CD4-positive, alpha-beta T cell treated with Interleukin-10 for 1 hour (primary cell): ENCODE results near the gene PIGB.
"Not testable (repeated sequence)": the region's sequence is repeated elsewhere in the genome, so short reads cannot be mapped to it uniquely, and the experiment has no call there.

Source experiments
- DNase-seq: peaks from one replicate; pipeline ENCODE4 v3.0.0-alpha.2; 2020

Gene PIGB

DNA sequence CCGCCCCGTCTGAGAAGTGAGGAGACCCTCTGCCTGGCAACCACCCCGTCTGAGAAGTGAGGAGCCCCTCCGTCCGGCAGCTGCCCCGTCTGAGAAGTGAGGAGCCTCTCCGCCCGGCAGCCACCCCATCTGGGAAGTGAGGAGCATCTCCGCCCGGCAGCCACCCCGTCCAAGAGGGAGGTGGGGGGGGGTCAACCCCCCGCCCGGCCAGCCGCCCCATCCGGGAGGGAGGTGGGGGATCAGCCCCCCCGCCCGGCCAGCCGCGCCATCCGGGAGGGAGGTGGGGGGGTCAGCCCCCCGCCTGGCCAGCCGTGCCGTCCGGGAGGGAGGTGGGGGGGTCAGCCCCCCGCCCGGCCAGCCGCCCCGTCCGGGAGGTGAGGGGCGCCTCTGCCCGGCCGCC lies 16.2 kb upstream of the PIGB start:
- not testable (repeated sequence) for DNase-seq

DNA sequence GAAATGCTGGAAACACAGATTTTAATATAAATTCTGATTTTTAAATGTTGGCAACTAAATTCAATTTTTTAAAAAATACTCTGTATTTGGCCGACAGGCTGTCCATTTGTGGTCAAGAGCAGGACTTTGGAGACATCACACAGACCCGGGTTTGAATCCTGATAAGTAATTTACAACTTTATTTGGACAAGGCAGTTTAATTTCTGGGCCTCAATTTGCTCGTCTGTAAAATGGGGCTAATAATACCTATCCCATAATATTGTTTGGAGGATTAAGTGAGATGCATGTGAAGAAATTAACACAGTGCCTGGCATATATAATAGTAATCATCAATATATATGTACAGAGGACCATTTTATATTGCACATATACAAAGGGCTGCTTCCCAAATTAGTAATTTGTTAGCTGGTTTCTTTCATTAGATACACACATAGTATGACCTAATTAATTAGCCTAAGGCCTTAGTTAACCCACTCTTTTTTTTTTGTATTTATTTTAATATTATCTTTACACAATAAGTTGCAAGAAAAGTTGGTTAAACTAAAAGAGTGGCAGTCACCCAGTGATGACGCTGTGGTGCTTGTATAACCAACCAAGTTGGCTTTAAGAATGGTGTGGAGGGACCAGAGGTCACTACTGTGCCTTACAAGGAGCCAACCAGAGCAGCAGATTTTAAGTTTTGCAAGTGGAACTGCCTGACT lies 665 bp downstream of the PIGB start:
- peak; percentile 12 for DNase-seq

DNA sequence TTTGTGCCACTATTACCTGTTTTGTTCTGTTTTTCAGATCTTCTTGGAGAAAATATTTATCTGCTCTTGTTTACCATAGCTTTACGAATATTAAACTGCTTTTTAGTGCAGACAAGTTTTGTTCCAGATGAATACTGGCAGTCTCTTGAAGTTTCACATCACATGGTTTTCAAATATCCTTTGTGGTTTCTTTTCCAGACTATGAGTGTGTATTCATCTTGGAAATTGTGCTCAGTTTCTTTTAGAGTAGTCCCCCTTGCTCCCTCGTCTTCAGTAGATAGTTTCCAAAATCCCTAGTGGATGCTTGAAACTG lies 1.2 kb downstream of the PIGB start:
- DNase-seq: no peak

DNA sequence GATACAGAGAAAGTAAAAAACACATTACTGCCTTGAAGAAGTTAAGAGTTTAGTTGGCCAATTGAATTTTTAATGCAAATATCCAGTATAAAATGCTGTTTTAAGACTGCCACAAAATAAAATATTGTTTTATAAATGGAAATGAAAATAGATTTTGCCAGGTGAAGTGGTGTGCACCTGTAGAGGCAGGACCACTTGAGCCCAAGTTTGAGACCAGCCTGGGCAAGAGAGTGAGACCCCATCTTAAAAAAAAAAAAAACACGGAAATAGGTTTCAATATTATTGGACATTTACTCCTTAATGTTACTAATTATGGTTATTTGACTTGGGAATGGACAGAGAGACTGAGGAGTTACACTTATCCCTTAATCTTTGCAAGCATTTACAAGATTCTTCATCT lies 1.9 kb downstream of the PIGB start:
- no peak for DNase-seq

DNA sequence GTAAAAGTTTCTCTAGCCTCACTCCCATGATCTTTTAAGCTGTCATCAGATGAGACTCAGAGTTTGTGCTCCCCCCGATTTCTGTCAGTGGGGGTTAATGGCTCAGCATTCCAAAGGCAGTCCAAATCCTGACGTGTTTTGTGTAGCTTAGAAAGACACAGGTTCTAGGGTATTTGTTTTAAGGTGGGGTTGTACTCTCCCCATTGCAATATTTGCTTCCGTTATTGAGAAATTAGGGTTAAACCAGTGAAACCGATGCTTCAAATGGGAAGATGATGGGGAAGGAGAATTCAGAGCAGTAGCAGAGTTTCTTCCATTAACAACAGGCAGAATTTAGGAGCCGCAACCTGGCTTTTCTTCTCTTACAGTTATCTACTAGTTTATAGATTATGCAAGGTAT lies 3.4 kb downstream of the PIGB start:
- DNase-seq: no peak

DNA sequence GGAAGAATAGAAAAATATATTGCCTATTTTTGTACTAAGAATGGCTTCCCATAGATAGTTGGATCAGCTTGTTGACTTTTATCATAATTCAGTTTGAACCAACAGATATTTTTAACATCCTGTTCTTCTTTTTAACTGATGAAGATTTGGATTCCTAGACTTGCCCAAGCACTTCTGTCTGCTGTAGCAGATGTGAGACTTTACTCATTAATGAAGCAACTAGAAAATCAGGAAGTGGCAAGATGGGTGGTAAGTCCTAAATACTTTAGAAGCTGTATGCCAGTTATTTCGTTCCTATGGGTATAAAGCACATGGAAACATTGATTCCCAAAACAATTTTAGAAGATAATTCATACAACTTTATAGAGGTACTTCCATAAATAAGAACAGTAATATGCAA lies 8.4 kb downstream of the PIGB start:
- DNase-seq: no peak

DNA sequence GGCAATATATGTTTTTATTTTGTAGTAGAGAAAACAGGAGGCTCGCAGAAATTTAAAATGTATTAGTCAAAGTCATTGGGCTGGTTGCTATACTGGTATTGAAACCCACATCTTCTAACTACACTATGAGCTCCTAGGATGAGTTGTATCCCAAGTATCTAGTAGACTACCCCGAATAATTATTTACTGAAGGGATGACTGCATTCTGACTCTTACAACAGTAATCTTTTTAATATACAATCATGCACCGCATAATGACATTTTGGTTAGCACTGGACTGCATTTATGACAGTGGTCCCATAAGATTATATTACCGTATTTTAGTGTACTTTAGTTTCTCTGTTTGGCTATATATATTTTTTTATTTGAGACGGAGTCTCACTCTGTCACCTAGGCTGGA lies 15.3 kb downstream of the PIGB start:
- no peak for DNase-seq

DNA sequence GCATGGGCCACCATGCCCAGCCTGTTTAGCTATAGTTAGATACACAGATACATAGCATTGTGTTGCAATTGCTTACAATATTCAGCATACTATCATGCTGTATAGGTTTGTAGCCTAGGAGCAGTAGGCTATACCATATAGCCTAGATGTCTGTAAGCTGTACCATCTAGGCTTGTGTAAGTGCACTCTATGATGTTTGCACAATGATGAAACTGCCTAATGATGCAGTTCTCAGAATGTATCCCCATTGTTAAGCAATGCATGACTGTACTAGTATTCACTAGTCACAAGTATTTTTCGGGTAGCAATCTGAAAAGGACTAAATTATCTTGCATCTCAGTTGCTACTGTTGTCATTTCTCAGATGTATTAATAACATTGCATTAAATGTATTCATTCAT lies 16.0 kb downstream of the PIGB start:
- DNase-seq: no peak

DNA sequence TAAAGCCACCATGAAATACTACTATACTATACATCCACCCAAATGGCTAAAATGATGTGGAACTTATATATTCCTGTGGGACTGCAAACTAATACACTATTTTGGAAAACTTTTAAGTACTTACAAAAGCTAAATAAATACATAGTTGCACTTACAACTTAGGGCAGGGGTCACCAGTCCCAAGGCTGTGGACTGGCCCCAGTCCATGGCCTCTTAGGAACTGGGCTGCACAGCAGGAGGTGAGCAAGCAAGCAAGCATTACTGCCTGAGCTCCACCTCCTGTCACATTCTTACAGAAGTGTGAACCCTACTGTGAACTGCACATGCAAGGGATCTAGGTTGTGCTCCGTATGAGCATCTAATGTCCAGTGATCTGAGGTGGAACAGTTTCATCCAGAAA lies 18.1 kb downstream of the PIGB start:
- no peak for DNase-seq

DNA sequence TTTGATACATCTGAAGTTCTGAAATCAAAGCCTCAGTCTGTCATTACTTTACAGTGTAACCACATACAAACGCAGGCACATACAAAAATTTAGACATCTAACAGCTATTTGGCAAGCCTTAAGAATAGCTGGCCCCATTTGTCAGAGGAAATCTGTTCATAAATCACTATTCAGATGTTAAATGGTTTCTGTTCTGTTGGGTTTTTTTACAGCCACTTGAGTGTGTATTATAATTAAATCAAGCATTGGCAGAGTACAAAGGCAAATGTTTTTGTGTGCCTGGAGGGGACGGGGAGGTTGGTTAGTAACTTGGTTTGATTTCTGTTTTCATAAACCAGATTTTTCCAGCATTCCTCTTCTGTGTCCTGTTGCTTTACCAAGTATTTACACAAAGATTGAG lies 24.1 kb downstream of the PIGB start:
- DNase-seq: no peak

DNA sequence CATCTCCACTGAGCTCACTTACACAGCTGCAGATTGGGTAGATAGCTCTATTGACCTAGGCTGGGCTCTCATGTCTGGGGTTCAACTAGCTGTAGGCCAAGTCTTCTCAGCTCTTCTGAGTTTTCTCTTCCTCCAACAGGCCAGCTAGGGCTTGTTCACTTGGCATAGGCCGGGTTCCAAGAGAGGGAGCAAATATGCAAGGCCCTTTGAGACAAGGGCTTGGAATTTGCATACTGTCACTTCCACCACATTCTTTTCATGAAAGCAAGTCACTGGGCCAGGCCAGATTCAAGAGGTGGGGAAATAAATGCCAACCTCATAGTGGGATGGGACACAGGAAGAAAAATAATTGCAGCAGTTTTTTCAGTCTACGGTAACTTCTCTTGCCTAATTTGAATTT lies 25.2 kb downstream of the PIGB start:
- no peak for DNase-seq

DNA sequence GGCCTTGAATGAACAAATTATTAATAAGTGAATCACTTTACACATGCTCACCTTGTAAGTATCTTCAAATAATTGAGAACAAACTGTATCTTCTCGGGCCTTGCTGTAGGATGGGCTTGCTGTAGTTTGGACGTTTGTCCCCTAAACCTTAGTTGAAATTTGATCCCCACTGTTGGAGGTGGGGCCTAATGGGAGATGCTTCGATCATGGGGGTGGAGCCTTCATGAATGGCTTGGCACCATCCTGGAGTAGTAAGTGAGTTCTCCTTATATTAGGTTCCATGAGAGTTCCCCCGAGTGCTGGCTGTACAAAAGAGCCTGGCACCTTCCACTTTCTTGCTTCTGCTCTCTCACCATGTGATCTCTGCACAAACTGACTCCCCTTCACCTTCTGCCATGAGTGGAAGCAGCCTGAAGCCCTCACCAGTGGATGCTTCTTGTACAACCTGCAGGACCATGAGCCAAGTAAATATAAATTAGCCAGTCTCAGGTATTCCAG lies 29.3 kb downstream of the PIGB start:
- no peak for DNase-seq

DNA sequence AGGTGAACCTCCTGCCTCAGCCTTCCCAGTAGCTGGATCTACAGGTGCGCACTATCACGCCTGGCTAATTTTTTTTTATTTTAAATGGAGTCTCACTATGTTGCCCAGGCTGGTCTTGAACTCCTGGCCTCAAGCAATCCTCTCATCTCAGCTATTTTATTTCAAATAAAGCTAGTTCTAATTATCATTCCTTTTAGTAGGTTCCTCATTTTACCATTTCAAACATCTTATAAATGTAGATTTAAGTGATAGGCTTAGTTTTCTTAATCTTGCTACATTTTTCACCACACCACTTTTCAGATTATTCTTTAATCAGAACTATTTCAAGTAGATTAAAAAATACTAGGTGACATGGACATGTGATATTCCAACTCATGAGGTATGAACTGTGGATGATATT lies 30.3 kb downstream of the PIGB start:
- DNase-seq: no peak

DNA sequence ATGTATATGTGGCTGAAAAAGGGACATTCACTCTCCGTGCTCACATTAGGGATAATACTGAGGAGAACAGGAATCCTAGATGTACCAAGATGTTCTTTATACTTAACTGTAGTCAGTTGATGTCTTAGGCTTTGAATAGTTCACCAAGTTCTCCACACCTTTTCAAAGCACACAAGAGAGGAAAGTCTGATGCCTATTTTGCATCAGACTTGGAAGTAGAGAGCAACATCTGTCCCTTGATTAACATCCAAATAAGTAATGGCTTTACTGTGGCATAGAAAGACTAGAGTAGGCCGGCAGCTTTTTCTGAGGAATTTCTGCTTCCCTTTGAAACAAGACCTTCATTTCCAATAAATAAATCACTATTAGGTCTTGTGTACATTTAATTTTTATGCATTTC lies 34.0 kb downstream of the PIGB start:
- no peak for DNase-seq

DNA sequence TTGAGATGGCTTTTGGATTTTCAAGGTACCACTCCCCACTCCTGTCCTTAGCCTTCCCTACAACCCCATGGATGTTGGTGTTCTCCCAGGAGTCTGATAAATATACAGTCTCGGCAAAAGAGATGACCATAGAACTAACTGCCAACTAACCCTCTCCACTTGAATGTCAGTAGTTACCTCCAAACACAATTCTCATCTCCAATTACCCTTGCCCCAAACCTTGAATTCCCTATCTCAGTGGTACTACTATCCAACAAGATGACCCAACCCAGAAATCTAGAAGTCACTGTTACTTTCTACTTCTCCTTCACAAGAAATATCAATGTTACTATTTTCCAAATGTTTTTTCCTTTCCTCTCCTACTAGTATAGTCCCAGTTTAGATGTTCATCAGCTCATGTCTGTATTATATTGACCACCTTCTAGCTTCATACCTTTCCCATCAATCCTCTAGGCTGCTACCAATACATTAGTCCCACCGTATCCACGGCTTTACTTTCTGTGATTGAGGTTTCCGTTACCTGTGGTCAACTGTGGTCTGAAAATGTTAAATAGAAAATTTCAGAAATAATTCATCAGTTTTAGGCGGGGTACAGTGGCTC lies 38.1 kb downstream of the PIGB start:
- DNase-seq: no peak

DNA sequence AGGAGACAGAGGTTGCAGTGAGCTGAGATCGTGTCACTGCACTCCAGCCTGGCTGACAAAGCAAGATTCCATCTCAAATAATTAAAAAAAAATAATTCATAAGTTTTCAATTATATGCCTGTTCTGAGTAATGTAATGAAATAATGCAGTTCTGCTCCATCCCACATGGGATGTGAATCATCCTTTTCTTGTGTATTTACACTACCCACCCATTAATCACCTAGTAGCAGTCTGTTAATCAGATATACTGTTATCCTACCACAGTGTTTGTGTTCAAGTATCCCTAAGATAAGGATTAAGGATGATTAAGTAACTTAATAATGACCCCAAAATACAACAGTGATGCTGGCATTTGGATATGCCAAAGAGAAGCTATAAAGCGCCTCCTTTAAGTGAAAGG lies 38.8 kb downstream of the PIGB start:
- DNase-seq: no peak

DNA sequence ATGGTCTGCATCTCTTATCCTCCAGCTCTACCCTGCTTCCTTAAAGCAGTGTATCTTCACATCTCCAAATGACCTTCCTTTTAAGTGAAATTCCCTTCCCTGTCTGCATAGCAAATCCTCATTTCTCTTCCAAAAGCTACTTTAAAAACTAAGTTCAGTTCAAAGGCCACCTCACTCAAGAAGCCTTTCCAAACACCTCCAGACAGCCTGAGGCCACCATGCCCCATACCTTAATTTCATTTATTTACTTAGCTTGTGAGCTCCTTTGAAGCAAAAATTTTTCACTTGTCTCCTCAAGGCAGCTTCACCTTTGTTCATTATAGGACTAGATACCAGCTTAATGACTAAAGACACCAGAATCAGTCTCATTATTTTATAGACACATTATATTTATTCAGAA lies 39.4 kb downstream of the PIGB start:
- no peak for DNase-seq

DNA sequence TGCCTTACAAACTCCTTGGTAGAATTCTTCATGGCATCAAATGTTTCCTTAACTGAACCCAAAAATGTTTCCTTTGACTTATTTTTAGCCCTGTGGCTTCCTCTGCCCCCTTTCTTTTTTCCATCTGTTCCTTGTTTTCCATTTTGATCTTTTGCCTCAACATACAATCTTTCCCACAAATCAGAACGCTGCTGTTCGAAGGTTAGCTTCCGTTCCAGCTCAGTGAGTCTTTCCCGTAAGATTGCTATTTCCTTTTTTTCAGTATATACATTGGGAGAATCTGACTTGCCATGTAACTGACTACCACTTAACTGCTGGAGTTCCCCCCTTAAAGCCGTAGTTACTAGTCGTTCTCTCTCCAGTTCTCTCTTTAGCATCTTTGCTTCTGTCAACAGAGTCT lies 41.2 kb downstream of the PIGB start:
- DNase-seq: no peak

DNA sequence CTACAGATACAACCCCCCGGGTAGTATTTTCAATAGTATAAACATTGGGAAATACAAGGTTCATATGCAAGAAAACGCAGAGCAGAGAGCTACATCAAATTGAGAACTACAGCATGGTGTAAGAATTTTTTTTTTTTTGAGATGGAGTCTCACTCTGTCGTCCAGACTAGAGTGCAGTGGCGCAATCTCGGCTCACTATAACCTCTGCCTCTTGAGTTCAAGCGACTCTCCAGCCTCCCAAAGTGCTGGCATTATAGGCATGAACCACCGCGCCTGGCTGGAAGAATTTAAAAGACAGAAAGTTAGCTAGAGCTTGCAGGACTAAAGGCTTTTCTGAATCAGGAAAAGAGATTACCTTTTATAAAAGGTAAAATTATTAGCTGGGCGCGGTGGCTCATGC lies 42.0 kb downstream of the PIGB start:
- DNase-seq: no peak

DNA sequence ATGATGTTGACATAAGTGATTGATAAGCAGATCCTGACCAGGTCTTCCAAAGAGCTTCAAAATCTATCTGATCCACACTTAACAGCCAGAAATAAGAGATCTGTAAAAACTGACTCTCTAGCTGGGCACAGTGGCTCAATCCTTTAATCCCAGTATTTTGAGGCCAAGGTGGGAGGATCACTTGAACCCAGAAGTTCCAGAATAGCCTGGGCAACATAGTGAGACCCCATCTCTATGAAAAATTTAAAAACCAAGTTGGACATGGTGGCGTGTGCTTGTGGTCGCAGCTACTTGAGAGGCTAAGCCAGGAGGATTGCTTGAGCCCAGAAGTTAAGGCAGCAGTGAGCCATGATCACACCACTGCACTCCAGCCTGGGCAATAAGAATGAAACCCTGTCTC lies 43.6 kb downstream of the PIGB start:
- no peak for DNase-seq

DNA sequence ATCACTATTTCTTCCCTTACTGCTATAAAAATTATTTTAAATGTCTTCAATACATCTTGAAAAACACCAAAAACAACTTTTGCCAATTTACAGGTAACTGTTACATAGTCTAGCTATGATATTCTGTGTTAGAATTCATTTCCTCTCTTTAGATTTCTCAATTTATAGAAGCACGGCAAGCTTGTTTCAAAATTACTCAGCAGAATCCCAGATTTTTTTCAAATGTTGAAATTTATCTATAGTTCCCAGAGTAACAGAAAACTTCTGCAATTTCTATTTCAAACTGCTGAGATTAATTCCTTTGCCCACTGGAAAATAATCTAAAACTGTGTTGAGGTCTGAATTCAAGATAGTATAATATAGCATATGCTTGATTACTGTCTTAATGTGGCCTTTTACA lies 48.0 kb downstream of the PIGB start:
- DNase-seq: no peak

DNA sequence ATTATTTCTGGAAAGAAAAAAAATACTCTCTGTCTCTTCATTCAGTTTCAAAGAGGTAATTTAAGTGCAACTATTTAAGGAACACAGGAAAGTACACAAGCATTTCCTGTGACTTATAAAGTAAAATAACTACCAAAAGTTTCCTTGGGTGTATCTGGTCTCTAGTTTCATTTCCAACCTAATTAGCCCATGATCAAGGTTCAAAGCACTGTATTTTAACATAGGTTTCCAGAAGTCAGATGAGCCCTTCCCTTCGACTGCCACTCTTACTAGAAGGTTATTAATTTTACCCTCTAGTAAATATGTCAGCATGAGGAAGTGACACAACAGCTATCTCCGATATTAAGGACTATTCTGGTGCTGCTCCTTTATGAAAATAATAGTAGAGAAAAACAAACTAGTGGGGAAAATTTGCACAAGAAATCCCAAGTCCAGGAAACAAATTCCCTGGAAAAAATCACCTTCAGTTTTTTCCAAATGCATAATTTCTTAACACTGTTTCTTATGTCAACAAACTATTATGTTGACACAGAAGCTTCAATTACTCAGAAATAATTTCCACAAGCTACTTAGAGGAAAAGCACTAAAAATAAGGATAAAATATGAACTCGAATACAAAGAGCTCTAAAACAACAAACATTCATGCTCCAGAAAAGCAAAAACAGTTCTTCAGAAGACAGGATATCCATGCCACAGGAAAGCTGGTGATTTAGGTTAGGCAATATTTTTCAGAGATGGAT lies 53.8 kb downstream of the PIGB start:
- DNase-seq: no peak

DNA sequence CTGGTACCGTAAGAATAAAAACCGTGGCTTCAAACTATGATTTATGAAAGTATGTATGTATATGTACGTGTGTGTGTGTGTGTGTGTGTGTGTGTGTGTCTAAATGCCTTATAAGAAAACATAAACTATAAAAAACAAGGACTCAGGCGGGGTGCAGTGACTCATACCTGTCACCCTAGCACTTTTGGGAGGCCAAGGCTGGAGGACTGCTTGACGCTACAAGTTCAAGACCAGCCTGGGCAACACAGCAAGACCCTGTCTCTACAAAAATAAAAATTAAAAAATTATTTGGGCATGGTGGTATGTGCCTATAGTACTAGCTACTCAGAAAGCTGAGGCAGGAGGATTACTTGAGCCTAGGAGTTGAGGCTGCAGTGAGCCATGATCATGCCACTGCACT lies 60.1 kb downstream of the PIGB start:
- no peak for DNase-seq

DNA sequence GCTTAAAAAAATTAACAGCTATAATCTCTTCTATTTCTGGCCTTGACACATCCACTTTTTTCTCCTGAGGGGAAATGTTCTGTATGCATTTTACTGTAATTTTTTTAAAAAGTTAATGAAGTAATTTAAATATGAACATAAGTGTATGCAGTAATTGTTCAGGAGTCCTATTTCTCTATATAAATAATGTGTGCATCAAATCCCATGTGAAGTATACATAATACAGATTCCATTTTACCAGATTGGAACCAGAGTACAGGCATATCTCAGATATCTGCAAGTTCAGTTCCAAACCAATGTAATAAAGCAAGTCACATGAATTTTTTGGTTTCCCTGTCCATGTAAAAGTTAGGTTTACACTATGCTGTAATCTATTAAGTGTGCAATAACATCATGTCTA lies 62.6 kb downstream of the PIGB start:
- no peak for DNase-seq

DNA sequence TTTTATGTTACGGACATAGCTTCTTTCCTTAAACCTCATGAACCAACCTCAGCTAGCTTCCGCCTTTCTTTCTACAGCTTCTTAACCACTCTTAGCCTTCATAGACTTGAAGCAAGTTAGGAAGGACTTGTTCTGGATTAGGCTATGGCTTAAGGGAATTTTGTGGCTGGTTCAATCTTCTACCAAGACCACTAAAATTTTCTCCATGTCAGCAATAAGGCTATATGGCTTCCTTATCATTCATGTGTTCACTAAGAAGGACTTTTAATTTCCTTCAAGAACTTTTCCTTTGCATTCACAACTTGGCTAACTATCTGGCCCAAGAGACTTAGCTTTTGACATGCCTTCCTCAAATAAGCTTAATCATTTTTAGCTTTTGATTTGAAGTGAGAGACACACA lies 64.7 kb downstream of the PIGB start:
- DNase-seq: no peak
